OCI-M2 (cell line): ENCODE results near the gene LILRB5.
"Not testable (repeated sequence)": the region's sequence is repeated elsewhere in the genome, so short reads cannot be mapped to it uniquely, and the experiment has no call there.

Experiments
- DNase-seq: peaks from one replicate; lab custom pipeline; 2025; ENCODE audit not compliant: unreplicated experiment; lab: John Stamatoyannopoulos, UW

Gene LILRB5

GRCh38 chr19:54245936-54246335, 11.1 kb downstream of the LILRB5 start:
- DNase-seq: no peak

DNA sequence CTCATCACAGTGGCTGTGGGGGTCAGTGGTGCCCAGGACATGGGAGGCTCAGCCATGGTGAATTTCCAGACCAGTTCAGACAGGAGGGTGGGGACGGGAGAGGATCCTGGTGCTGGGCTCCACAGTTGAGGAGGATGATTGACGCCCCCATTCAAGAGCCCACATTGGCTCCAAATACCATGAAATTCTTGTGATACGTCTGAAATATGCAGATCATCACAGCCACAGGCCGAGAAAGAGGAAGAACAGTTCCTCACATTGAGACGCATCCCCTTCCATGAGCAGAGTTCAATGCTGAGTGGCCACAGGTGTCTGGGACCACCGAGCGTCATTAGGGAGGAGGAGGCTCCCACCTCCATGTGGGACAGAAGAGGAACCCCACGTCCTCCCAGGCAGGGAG, 13.3 kb downstream of the LILRB5 start:
- DNase-seq: not testable (repeated sequence)

- DNase-seq: not testable (repeated sequence)
Observed at GRCh38 chr19:54242646-54243045, 14.4 kb downstream of the LILRB5 start, which contains the start of gene LILRA6. Gene LILRA6 (minus strand): TSS chr19:54242790.

DNA sequence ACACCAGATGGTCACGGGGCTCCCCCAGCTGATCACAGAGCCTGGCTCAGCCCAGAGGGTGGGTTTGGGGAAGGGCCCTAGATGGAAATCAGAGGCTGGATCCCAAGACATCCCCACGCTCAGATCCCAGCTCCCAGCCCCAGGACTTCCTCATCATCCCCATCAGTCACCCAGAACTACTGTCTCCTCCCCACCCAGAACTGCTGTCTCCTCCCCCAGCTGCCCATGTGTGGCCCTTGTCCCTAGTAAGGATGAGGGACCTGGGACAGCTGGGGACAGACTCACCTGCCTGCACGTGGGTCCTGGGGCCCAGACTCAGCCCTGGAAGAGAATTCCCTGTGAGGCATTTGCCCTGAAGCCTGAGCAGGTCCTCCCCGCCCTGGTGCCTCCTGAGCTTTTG, 14.8 kb downstream of the LILRB5 start:
- DNase-seq: not testable (repeated sequence)

DNA sequence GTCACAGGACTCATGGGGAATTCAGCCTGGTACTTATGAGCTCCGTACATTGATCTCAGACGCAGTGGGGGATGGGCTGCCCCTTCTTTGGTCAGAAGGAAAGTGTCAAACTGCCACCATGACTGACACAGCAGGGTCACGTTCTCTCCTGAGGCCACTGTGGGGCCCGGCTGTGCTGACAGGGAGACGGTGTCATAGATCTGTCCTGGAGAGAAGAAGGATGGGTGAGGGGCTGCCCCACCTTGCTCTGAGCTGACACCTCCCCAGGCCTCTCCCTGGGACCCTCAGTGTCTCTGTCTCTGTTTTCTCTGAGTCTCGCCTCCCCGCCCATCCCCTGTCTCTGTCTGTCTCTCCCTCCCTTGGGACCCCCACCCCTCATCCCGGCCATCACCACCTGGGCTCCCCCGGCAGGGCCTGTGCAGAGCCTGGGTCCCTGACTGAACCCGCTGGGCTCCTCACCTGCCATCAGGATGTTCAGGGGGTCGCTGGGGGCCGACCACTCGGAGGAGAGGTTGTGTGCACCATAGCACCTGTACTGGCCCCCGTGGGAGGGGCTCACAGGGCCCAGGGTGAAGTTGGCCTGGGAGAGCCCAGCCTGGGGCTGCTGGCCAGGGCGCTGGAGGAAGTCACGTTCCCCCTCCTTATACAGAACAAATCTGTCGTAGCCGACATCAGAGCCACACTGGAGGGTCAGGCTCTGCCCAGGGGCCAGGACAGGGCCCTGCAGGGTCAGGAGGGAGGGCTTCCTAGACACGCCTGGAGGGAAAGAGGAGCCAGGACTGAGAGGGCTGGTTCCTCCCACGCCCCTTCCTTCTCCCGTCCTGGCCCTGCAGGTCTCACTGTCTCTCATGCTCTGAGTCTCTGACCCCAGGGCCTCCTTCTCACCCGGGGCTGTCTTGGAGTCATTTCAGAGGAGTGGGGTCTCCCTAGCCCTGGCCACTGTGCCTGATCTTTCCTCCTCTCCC, 16.4 kb downstream of the LILRB5 start:
- not testable (repeated sequence) for DNase-seq

DNA sequence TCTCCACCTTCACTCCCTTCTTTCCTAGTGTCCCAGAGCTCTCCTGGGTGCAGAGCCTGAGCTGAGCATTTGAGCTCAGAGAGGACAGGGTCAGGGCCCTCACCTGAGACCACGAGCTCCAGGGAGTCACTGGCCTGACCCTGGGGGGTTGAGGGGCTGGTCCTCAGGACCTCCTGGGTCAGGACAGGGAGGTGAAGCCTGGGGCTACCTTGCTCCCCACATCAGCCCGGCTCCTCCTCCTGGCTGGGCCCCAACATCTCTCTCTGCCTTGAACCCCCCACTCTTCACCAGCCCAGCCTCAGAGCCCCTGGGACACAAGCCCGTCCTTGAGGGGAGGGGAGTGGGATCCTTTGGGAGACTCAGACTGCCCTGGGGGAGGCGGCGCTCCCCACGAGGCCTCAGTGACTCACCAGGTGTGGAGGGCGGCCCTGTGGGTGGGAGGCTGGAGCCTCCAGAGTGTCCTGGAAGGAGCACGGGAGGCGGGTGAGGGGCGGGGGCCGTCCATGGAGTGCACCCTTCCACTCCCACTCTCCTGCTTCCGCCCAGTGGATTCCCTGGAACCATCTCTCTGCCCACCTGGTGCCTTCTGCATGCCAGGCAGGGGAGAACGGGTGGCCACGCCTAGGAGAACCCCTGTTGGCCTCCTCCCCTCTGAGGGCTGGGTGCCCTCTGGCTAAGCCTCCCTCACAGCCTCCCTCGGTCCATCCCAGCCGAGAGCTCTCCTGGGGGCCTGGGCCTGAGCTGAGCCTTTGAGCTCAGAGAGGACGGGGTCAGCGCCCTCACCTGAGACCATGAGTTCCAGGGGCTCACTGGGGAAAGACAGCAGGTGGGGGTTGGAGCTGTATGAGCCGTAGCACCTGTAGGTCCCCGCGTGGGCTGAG, 17.3 kb downstream of the LILRB5 start:
- DNase-seq: not testable (repeated sequence)

DNA sequence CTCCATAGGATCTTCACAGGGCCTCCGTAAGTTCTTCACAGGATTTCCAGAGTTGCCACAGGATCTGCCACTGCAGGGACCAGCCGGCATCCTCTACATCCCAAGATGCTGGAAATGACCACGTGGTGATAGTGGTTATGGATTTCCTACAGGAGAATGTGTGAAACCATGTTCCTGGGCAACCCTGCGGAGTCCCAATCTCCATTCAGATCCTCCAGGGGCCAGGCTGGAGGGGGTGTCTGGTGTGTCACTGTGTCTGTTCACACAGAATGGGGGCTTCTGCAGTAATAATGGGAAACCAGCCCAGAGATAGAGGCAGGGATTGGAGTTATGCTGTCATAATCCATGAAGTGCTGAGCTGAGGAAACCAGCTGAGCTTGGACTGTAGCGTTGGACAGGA, 23.1 kb downstream of the LILRB5 start:
- DNase-seq: no peak

DNA sequence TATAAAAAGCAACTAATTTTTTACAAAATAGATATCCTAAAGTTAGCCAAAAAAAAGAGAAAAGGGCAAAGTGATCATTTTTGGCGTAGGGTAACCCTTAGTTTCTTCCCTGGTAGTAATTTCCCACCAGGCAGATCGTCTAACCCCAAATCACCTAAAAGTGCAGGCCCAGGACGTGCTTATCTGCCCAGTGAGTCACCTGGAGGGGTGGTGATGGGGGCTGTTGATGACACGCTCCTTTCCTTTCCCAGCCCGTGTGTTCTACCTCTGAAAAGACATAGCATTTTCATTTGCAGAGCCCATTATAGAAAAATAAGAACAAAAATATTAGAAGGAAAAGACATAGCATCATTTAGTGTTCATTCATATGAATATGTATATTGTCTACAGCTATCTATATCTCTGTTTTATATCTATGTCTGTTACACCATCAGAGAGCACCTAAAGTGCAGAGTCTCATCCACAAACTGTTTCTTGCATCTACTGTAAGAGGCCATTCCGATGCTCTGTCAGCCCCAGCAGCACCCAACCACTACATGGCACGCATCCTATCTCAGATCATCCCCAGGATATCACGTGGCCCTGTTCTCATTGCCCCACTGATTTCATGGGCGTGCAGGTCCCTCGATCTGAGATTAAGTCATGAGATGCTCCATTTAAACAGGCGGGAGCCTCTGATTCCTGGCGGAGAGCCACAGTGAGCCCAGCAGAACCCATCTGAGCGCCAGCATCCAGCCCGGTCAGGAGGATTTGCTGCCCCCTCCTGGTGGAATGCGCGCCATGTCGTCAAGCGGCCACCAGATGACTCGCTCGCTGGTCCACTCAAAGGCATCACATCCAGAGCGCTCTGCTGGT, 25.8 kb downstream of the LILRB5 start:
- DNase-seq: no peak

GRCh38 chr19:54230031-54230430, 27.0 kb downstream of the LILRB5 start:
- DNase-seq: no peak

GRCh38 chr19:54229146-54229545, 27.9 kb downstream of the LILRB5 start:
- DNase-seq: no peak

- not testable (repeated sequence) for DNase-seq
Observed at GRCh38 chr19:54224619-54225018, 32.5 kb downstream of the LILRB5 start.

DNA sequence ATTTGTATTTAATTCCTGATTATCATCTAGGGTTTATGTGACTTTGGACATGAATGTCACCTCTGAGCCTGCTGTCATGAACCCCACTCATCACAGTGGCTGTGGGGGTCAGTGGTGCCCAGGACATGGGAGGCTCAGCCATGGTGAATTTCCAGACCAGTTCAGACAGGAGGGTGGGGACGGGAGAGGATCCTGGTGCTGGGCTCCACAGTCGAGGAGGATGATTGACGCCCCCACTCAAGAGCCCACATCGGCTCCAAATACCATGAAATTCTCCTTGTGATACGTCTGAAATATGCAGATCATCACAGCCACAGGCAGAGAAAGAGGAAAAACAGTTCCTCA, 33.2 kb downstream of the LILRB5 start:
- not testable (repeated sequence) for DNase-seq

- not testable (repeated sequence) for DNase-seq
Observed at GRCh38 chr19:54223277-54223936, 33.7 kb downstream of the LILRB5 start.

GRCh38 chr19:54222474-54223276, 34.4 kb downstream of the LILRB5 start, which contains the start of gene LILRB3:
Gene LILRB3 (minus strand): TSS chr19:54223007. CDS start chr19:54222976, 31 bp downstream.
- DNase-seq: not testable (repeated sequence)

DNA sequence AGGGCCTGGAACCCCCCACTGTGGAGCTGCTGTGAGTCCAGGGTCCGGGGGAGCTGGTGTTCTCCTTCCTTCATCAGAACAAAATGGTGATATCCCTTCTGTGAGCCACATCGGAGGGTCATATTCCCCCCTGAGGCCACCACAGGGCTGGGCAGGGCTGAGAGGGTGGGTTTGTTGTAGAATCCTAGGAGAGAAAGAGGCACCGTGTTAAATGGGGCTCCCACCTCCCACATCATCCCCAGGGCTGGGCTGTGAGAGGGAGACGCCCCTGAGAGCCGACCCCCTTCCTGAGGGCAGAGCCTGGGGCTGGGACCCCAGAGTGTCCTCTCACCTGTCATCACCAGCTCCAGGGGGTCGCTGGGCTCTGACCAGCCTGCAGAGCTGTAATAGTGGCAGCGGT, 35.1 kb downstream of the LILRB5 start:
- not testable (repeated sequence) for DNase-seq

GRCh38 chr19:54219702-54220101, 37.4 kb downstream of the LILRB5 start:
- DNase-seq: not testable (repeated sequence)

DNA sequence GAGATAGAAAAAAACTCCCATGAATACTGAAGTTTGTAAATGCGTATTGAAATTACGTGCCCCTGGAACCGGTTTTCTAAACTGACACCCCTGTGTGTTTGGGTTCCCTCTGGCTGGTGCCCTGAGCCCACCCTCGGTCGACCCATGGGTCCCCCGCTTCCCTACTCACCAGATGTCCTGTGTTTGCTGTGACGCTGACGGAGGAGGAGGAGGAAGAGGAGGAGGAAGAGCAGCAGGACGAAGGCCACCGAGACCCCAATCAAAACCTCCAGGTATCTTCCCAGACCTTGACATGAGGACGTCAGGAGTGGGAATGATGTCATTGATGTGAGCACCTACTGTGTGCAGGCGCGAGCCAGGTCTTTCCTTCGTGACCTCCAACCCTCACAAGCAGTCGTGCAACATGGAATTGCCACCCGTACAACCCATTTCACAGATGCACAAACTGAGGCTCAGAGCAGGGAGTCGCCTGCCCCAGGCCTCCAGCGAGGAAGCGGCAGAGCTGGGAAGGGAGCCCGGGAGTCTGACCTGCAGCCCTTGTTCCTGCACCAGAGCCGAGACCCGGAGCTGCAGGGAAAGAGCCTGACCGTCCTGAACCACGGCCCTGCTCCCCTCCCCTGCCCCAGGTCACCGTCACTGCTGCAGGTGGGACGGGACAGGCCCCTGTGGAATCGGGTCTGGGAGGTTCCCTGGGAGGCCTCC, 38.0 kb downstream of the LILRB5 start:
- DNase-seq: no peak

DNA sequence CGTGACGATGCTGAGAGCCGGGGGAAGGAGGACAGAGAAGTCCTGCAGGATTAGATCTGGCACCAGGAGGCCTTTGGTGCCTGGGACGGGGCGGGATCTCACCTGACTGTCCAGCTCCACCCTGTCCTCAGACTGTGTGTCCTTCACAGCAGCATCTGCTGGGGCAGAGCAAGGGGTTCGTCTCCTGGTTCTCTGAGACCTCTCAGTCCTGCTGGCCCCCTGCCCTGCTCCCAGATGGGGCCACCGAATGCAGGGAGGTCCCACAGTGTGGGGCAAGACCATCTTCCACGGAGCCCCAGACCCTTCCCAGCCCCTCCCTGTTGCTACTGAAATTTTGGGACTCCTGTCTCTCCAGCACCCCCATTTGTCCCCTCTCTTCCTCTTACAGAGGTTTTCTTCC, 38.8 kb downstream of the LILRB5 start:
- no peak for DNase-seq
